OCI-LY3 (cell line): ENCODE results near the gene KRT8.

Experiments used
- H2AFZ ChIP-seq: fragments of 200-600, 300-600 bp; shearing (Covaris generic); 2 replicates; pipeline ENCODE4 v1.6.0; 2014; ENCODE audit warnings: antibody characterized with exemption, low read depth, low read length
- H3K27ac ChIP-seq: fragments of 200-600, 300-600 bp; sonication (generic); 2 replicates; pipeline ENCODE4 v1.5.1; 2014; ENCODE audit warnings: mild to moderate bottlenecking, low read length, moderate library complexity, mixed read lengths
- H3K27me3 ChIP-seq: fragments of 200-600, 300-600 bp; sonication (generic); 2 replicates; pipeline ENCODE4 v1.6.1; 2014; ENCODE audit warnings: low read depth, low read length, mixed read lengths
- H3K36me3 ChIP-seq: fragments of 200-600, 300-600 bp; sonication (generic); replicated peaks from 2 replicates; pipeline ENCODE3; 2014; ENCODE audit warnings: low read depth, low read length, mixed read lengths
- H3K4me1 ChIP-seq: fragments of 300-600, 200-600 bp; sonication (generic); 2 replicates; pipeline ENCODE4 v1.6.1; 2014; ENCODE audit warnings: low read length, mixed read lengths
- H3K4me2 ChIP-seq: fragments of 200-600, 300-600 bp; sonication (generic); 2 replicates; pipeline ENCODE4 v1.6.1; 2014; ENCODE audit warnings: low read length, mixed read lengths
- H3K4me3 ChIP-seq: fragments of 300-600, 200-600 bp; sonication (generic); 2 replicates; pipeline ENCODE4 v1.5.1; 2014; ENCODE audit warnings: antibody characterized with exemption, mild to moderate bottlenecking, low read length, moderate library complexity
- H3K79me2 ChIP-seq: fragments of 300-600, 200-600 bp; shearing (Covaris generic); 2 replicates; pipeline ENCODE4 v1.6.1; 2014; ENCODE audit warnings: mild to moderate bottlenecking, low read length, mixed read lengths
- H3K9ac ChIP-seq: fragments of 300-600, 200-600 bp; shearing (Covaris generic); 2 replicates; pipeline ENCODE4 v1.6.0; 2014; ENCODE audit warnings: mild to moderate bottlenecking, low read length, moderate library complexity
- H3K9me3 ChIP-seq: fragments of 200-600, 300-600 bp; shearing (Covaris generic); 2 replicates; pipeline ENCODE4 v1.6.1; 2014; ENCODE audit warnings: low read length, mixed read lengths; ENCODE audit not compliant: insufficient read depth
- H4K20me1 ChIP-seq: fragments of 200-600, 300-600 bp; sonication (generic); 2 replicates; pipeline ENCODE4 v1.6.1; 2016; ENCODE audit warnings: low read length, mixed read lengths; ENCODE audit not compliant: insufficient read depth
- CTCF ChIP-seq: fragments of 200-600, 300-600 bp; sonication (generic); IDR thresholded peaks from 2 replicates; pipeline ENCODE4 v1.5.1; 2014; ENCODE audit warnings: antibody characterized with exemption, low read length, low read depth
- EZH2phosphoT487 ChIP-seq: fragments of 200-600 bp; shearing (Covaris generic); IDR thresholded peaks from 2 replicates; pipeline ENCODE4 v1.6.1; 2018; ENCODE audit warnings: antibody characterized with exemption, mixed run types, low read depth

The KRT8 gene

GRCh38 chr12:52951126-52951525 lies 46.2 kb upstream of the KRT8 start:
- no peak overlapping the region for H3K9ac ChIP-seq
- no peaks in the 10 kb centered on the region for H3K27me3 ChIP-seq
- H3K36me3 ChIP-seq = no peaks in the 10 kb centered on the region
- H3K4me1 ChIP-seq = no peaks in the 10 kb centered on the region
- no peaks in the 10 kb centered on the region for H3K79me2 ChIP-seq
- TF ChIP-seq EZH2phosphoT487 = no peak
- TF ChIP-seq CTCF = no peak
- H2AFZ ChIP-seq = no peak overlapping the region
- H3K4me3 ChIP-seq = no peak overlapping the region
- no peak overlapping the region for H3K27ac ChIP-seq
- H3K9me3 ChIP-seq = no peaks in the 10 kb centered on the region
- no peaks in the 10 kb centered on the region for H4K20me1 ChIP-seq
- no peak overlapping the region for H3K4me2 ChIP-seq

- no peak overlapping the region for H3K4me2 ChIP-seq
- no peak overlapping the region for H2AFZ ChIP-seq
- no peak overlapping the region for H3K27ac ChIP-seq
- no peaks in the 10 kb centered on the region for H3K9me3 ChIP-seq
- TF ChIP-seq CTCF (no peak), EZH2phosphoT487 (no peak)
- no peaks in the 10 kb centered on the region for H4K20me1 ChIP-seq
- no peaks in the 10 kb centered on the region for H3K36me3 ChIP-seq
- H3K4me3 ChIP-seq = no peak overlapping the region
- no peak overlapping the region for H3K9ac ChIP-seq
- peaks cover 5% of the 10 kb centered on the region; the same call in 1 of the 2 replicates for H3K27me3 ChIP-seq
- no peaks in the 10 kb centered on the region for H3K79me2 ChIP-seq
- no peaks in the 10 kb centered on the region for H3K4me1 ChIP-seq
Measured at GRCh38 chr12:52950553-52950952, 45.7 kb upstream of the KRT8 start.

- H4K20me1 ChIP-seq = no peaks in the 10 kb centered on the region
- H3K9me3 ChIP-seq = no peaks in the 10 kb centered on the region
- no peak for TF ChIP-seq CTCF
- TF ChIP-seq EZH2phosphoT487 = no peak
- H3K4me3 ChIP-seq = no peak overlapping the region
- H3K79me2 ChIP-seq = no peaks in the 10 kb centered on the region
- no peaks in the 10 kb centered on the region for H3K36me3 ChIP-seq
- no peak overlapping the region for H2AFZ ChIP-seq
- no peaks in the 10 kb centered on the region for H3K4me1 ChIP-seq
- H3K9ac ChIP-seq = no peak overlapping the region
- peaks cover 14% of the 10 kb centered on the region for H3K27me3 ChIP-seq
- H3K27ac ChIP-seq = no peak overlapping the region
- H3K4me2 ChIP-seq = no peak overlapping the region
Measured at GRCh38 chr12:52949413-52950331, 44.8 kb upstream of the KRT8 start.

- TF ChIP-seq CTCF (no peak), EZH2phosphoT487 (no peak)
- no peak overlapping the region for H3K4me3 ChIP-seq
- no peak overlapping the region for H2AFZ ChIP-seq
- H3K79me2 ChIP-seq = no peaks in the 10 kb centered on the region
- H3K27ac ChIP-seq = no peak overlapping the region
- H4K20me1 ChIP-seq = no peaks in the 10 kb centered on the region
- peaks cover 27% of the 10 kb centered on the region for H3K27me3 ChIP-seq
- no peaks in the 10 kb centered on the region for H3K36me3 ChIP-seq
- no peaks in the 10 kb centered on the region for H3K9me3 ChIP-seq
- H3K9ac ChIP-seq = no peak overlapping the region
- H3K4me1 ChIP-seq = no peaks in the 10 kb centered on the region
- H3K4me2 ChIP-seq = no peak overlapping the region
Measured at GRCh38 chr12:52947738-52948423, 43.0 kb upstream of the KRT8 start.
